Caco-2 (cell line): ENCODE results near the gene DNAH10. TPM values are rescaled to one million over a fixed set of nuclear protein-coding genes. Genes with fewer than 3 reads are reported as not detected.

ENCODE experiments used
- BruUV-seq: library from RNA; stranded (reverse); fragments of 400-500 nt; replicated peaks from 2 replicates; lab custom pipeline; 2021; lab: Mats Ljungman, UMichigan
- CTCF ChIA-PET: fragments of 300-600 bp; sonication (Branson Sonifier 250); formaldehyde crosslinking; loops from one replicate; lab custom pipeline; 2022; ENCODE audit warnings: antibody characterized with exemption; lab: Charles Lee
- POLR2A ChIA-PET: fragments of 300-600 bp; sonication (Branson Sonifier 250); formaldehyde crosslinking; loops from one replicate; lab custom pipeline; 2022; ENCODE audit warnings: antibody characterized with exemption; lab: Charles Lee
- DNase-seq, 2 experiments: peaks; one replicate each; pipeline versions ENCODE4 v3.0.0 to v3.0.0-alpha.2; 2020 to 2022
- H3K27me3 ChIP-seq: replicated peaks from 2 replicates; pipeline ENCODE4 v1.6.0; 2011; ENCODE audit warnings: low read length; ENCODE audit not compliant: control insufficient read depth, insufficient read depth
- H3K36me3 ChIP-seq: 2 replicates; pipeline ENCODE4 v1.5.1; 2011; ENCODE audit warnings: low read length; ENCODE audit not compliant: control insufficient read depth, insufficient read depth
- H3K4me1 ChIP-seq: fragments of 250-450 bp; sonication (Bioruptor Pico); 2 replicates; pipeline ENCODE4 v1.5.1; 2020; ENCODE audit warnings: mild to moderate bottlenecking
- H3K4me3 ChIP-seq: 2 replicates; pipeline ENCODE4 v1.5.1; 2011; ENCODE audit warnings: low read depth, mild to moderate bottlenecking, control low read depth, low read length
- H3K9me3 ChIP-seq: fragments of 250-450 bp; sonication (Bioruptor Pico); 2 replicates; pipeline ENCODE4 v1.5.1; 2020; ENCODE audit warnings: mild to moderate bottlenecking, moderate library complexity
- H3K27ac Mint-ChIP-seq: one replicate; pipeline ENCODE4 v1.8.0; 2022; ENCODE audit warnings: mixed read lengths; ENCODE audit not compliant: unreplicated experiment
- H3K27me3 Mint-ChIP-seq: one replicate; pipeline ENCODE4 v1.8.0; 2022; ENCODE audit warnings: mixed read lengths; ENCODE audit not compliant: insufficient read depth, unreplicated experiment
- H3K36me3 Mint-ChIP-seq: one replicate; pipeline ENCODE4 v1.8.0; 2022; ENCODE audit warnings: mild to moderate bottlenecking, mixed read lengths; ENCODE audit not compliant: insufficient read depth, unreplicated experiment
- H3K4me1 Mint-ChIP-seq: one replicate; pipeline ENCODE4 v1.8.0; 2022; ENCODE audit warnings: low read depth, mixed read lengths; ENCODE audit not compliant: unreplicated experiment
- H3K4me3 Mint-ChIP-seq: one replicate; pipeline ENCODE4 v1.8.0; 2022; ENCODE audit warnings: mild to moderate bottlenecking, moderate library complexity, mixed read lengths; ENCODE audit not compliant: unreplicated experiment
- H3K9me3 Mint-ChIP-seq: one replicate; pipeline ENCODE4 v1.8.0; 2022; ENCODE audit warnings: mixed read lengths; ENCODE audit not compliant: unreplicated experiment
- CTCF ChIP-seq, 2 experiments: fragments of 200-600 bp in 1 of 2; IDR thresholded peaks; 1 replicate in 1 of 2; 2 replicates in 1 of 2; pipeline versions ENCODE4 v1.5.1 to v1.8.0; 2011 to 2022; ENCODE audit warnings: antibody characterized with exemption in 1 of 2, control low read depth in 1 of 2, inconsistent platforms in 1 of 2, low read depth in 1 of 2, low read length in 1 of 2, mild to moderate bottlenecking in 1 of 2, moderate library complexity in 1 of 2; ENCODE audit not compliant: insufficient read depth in 1 of 2, severe bottlenecking in 1 of 2, unreplicated experiment in 1 of 2
- intact Hi-C: fragments of 100-400 bp; cut with micrococcal nuclease; formaldehyde crosslinking; loops from one replicate; pipeline ENCODE4 v1.10.0; 2022; ENCODE audit not compliant: unreplicated experiment
- total RNA-seq: library from RNA; stranded (reverse); gene quantifications from 2 replicates; pipeline ENCODE4 v1.2.3, GENCODE V29; 2022

Gene DNAH10
- total RNA-seq, 1 experiment from 2014 or later = 0.45 TPM

DNA sequence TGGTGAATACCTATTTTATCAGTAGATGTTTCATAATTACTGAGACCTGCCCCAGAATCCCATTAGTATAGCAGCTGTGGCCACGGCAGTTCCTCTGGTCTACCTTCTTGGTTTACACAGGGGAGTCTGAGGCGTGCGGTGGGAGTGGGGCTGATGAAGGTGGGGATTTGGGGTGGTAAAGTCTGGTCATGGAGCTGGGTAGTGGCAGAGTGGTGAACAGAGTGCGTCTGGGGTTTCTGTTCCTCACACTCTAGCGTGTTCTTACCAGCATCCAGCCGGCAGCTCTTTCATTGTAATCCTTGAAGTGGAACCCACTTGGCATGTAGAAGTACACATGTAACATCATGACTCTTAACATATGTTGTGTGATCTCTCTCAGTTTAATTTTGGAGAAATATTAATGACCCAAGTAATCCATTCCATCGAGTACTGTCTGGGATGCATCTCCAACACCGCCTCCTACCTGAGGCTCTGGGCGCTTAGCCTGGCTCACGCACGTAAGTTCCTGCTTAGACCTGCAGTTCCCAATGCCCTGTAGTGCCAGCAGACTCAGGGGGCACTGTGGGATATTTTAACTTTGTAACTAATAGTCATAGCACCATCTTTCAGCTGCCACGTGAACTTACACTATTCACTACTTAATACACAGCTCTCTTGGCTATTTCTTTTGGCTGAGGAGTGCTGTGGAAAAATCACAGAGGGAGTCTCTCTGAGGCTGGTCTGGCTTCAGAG, 7.9 kb upstream of the DNAH10 start:
- no peaks in the 10 kb centered on the region; the same call in none of the 2 replicates for H3K36me3 ChIP-seq
- no peak overlapping the region for H3K4me3 ChIP-seq
- no peaks in the 10 kb centered on the region for H3K27me3 ChIP-seq
- H3K4me1 Mint-ChIP-seq = no peaks in the 10 kb centered on the region
- H3K4me3 Mint-ChIP-seq = no peak overlapping the region
- no peak for DNase-seq
- ChIA-PET CTCF (no interaction called here), POLR2A (no interaction called here)
- no peaks in the 10 kb centered on the region for H3K9me3 Mint-ChIP-seq
- intact Hi-C loops = no loop called here
- no TSS peak for BruUV-seq
- H3K4me1 ChIP-seq = no peaks in the 10 kb centered on the region
- no peaks in the 10 kb centered on the region for H3K9me3 ChIP-seq
- H3K27ac Mint-ChIP-seq = no peak overlapping the region
- TF ChIP-seq CTCF (IDR thresholded peaks at IDR 0.05; ENCODE audit: insufficient read depth in 1 of 2, low read depth in 1 of 2, low read length in 1 of 2, severe bottlenecking in 1 of 2, unreplicated experiment in 1 of 2) = no peak
- H3K27me3 Mint-ChIP-seq = no peaks in the 10 kb centered on the region
- peaks cover 42% of the 10 kb centered on the region for H3K36me3 Mint-ChIP-seq

DNA sequence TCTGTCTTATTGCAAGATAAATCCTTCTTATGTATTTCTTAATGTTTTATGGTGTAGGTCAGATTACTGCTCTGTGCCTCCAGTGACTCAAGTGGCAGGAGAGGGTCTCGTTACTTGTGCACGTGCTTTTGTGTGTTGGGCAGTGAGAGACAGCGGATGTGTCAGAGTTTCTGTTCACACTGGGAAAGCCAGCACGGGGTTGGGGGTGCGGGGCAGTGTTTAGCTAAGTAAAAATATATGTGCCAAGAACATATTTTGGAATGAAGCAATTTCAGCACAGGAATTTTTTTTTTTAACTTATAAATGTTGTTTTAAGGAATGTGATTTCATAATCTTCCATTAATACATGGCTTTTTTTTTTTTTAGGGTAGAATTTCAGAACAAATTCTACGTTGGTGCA, 4.5 kb upstream of the DNAH10 start:
- Mint-ChIP-seq H3K36me3 (peaks cover 20% of the 10 kb centered on the region), H3K4me1 (no peaks in the 10 kb centered on the region), H3K27ac (no peak overlapping the region), H3K9me3 (no peaks in the 10 kb centered on the region), H3K27me3 (no peaks in the 10 kb centered on the region), H3K4me3 (no peak overlapping the region)
- Histone ChIP-seq H3K9me3 (no peaks in the 10 kb centered on the region), H3K4me3 (no peak overlapping the region), H3K4me1 (peaks cover 6% of the 10 kb centered on the region), H3K36me3 (no peaks in the 10 kb centered on the region; the same call in none of the 2 replicates), H3K27me3 (no peaks in the 10 kb centered on the region)
- TF ChIP-seq CTCF (IDR thresholded peaks at IDR 0.05; ENCODE audit: insufficient read depth in 1 of 2, low read depth in 1 of 2, low read length in 1 of 2, severe bottlenecking in 1 of 2, unreplicated experiment in 1 of 2) = no peak
- ChIA-PET POLR2A (no interaction called here), CTCF (no interaction called here)
- no peak for DNase-seq
- no TSS peak for BruUV-seq
- intact Hi-C loops = no loop called here

GRCh38 chr12:123760267-123760938, 1.7 kb upstream of the DNAH10 start:
- ChIA-PET CTCF (no interaction called here), POLR2A (no interaction called here)
- Mint-ChIP-seq H3K36me3 (peaks cover 9% of the 10 kb centered on the region), H3K4me1 (no peaks in the 10 kb centered on the region), H3K4me3 (no peak overlapping the region), H3K27me3 (no peaks in the 10 kb centered on the region), H3K27ac (no peak overlapping the region), H3K9me3 (no peaks in the 10 kb centered on the region)
- no peak for DNase-seq
- H3K36me3 ChIP-seq = no peaks in the 10 kb centered on the region; the same call in 1 of the 2 replicates
- no peak overlapping the region for H3K4me3 ChIP-seq
- H3K4me1 ChIP-seq = peaks cover 6% of the 10 kb centered on the region
- no TSS peak for BruUV-seq
- peaks cover under 1% of the 10 kb centered on the region; the same call in 1 of the 2 replicates for H3K9me3 ChIP-seq
- intact Hi-C loops = no loop called here
- TF ChIP-seq CTCF (IDR thresholded peaks at IDR 0.05; ENCODE audit: insufficient read depth in 1 of 2, low read depth in 1 of 2, low read length in 1 of 2, severe bottlenecking in 1 of 2, unreplicated experiment in 1 of 2) = no peak
- no peaks in the 10 kb centered on the region for H3K27me3 ChIP-seq
